HEK293 (cell line): ENCODE measurements around the gene DIRAS1.
A peak's percentile ranks its signal among the peaks of the same experiment; 100 is the strongest.

Experiments
- CTCF ChIA-PET: fragments of 350-600 bp; formaldehyde crosslinking; extraction: SDS; loops from one replicate; lab custom pipeline; 2021; ENCODE audit warnings: antibody characterized with exemption; lab: Yijun Ruan, JAX
- POLR2A ChIA-PET: fragments of 300-600 bp; formaldehyde crosslinking; extraction: SDS; loops from one replicate; lab custom pipeline; 2020; ENCODE audit warnings: antibody characterized with exemption, inconsistent platforms; lab: Yijun Ruan, JAX
- H3K27ac ChIP-seq: fragments of 200-500 bp; sonication (Bioruptor generic); 2 replicates; pipeline ENCODE4 v1.5.1; 2014; ENCODE audit warnings: low read depth, low read length, control low read depth, inconsistent platforms; ENCODE audit errors: extremely low read depth
- H3K36me3 ChIP-seq, 2 experiments: fragments of 200-500 bp in 1 of 2; sonication (Bioruptor generic) in 1 of 2; 1 replicate in 1 of 2; 2 replicates in 1 of 2; pipeline ENCODE4 v1.5.1; 2014 to 2017; ENCODE audit warnings: inconsistent platforms in 2 of 2, low read length in 2 of 2; ENCODE audit not compliant: control insufficient read depth in 2 of 2, insufficient read depth in 1 of 2
- H3K4me1 ChIP-seq: fragments of 200-500 bp; sonication (Bioruptor generic); 2 replicates; pipeline ENCODE4 v1.5.1; 2014; ENCODE audit warnings: mild to moderate bottlenecking, low read length, inconsistent platforms; ENCODE audit not compliant: control insufficient read depth, insufficient read depth
- H3K4me3 ChIP-seq: 2 replicates; pipeline ENCODE4 v1.5.1; 2011; ENCODE audit warnings: low read depth, mild to moderate bottlenecking, control low read depth, low read length, moderate library complexity
- H3K9me3 ChIP-seq: fragments of 200-500 bp; sonication (Bioruptor generic); 2 replicates; pipeline ENCODE4 v1.5.1; 2014; ENCODE audit warnings: low read depth, low read length, inconsistent platforms; ENCODE audit not compliant: control insufficient read depth, insufficient read depth
- EGR2 ChIP-seq: fragments of 450-650 bp; formaldehyde crosslinking; IDR thresholded peaks from 2 replicates; pipeline ENCODE4 v1.5.1; 2016; ENCODE audit warnings: low read depth, missing biosample characterization, missing genetic modification characterization
- GLIS2 ChIP-seq: fragments of 450-650 bp; formaldehyde crosslinking; IDR thresholded peaks from 2 replicates; pipeline ENCODE4 v1.5.1; 2016; ENCODE audit warnings: missing biosample characterization, missing genetic modification characterization
- MYNN ChIP-seq: fragments of 450-650 bp; formaldehyde crosslinking; IDR thresholded peaks from 2 replicates; pipeline ENCODE4 v1.5.1; 2016; ENCODE audit warnings: missing biosample characterization, missing genetic modification characterization, borderline replicate concordance
- SCRT2 ChIP-seq: fragments of 450-650 bp; formaldehyde crosslinking; IDR thresholded peaks from 2 replicates; pipeline ENCODE4 v1.5.1; 2016; ENCODE audit warnings: missing biosample characterization, missing genetic modification characterization
- ZBTB7A ChIP-seq: fragments of 450-650 bp; formaldehyde crosslinking; IDR thresholded peaks from 2 replicates; pipeline ENCODE4 v1.5.1; 2016; ENCODE audit warnings: low read depth, missing biosample characterization, missing genetic modification characterization
- ZFHX2 ChIP-seq: fragments of 450-650 bp; formaldehyde crosslinking; conservative IDR thresholded peaks from 2 replicates; pipeline ENCODE4 v1.5.1; 2016; ENCODE audit warnings: missing biosample characterization, missing genetic modification characterization
- ZNF133 ChIP-seq: fragments of 450-650 bp; formaldehyde crosslinking; IDR thresholded peaks from 2 replicates; pipeline ENCODE4 v1.5.1; 2016; ENCODE audit warnings: missing biosample characterization, missing genetic modification characterization
- ZNF169 ChIP-seq: fragments of 450-650 bp; formaldehyde crosslinking; IDR thresholded peaks from 2 replicates; pipeline ENCODE4 v1.5.1; 2016; ENCODE audit warnings: missing biosample characterization, missing genetic modification characterization
- ZNF341 ChIP-seq: fragments of 450-650 bp; formaldehyde crosslinking; IDR thresholded peaks from 2 replicates; pipeline ENCODE4; 2016; ENCODE audit warnings: low read depth, missing biosample characterization, missing genetic modification characterization
- ZNF404 ChIP-seq: fragments of 450-650 bp; formaldehyde crosslinking; IDR thresholded peaks from 2 replicates; pipeline ENCODE4 v1.5.1; 2017; ENCODE audit warnings: missing biosample characterization, missing genetic modification characterization
- ZNF558 ChIP-seq: fragments of 450-650 bp; formaldehyde crosslinking; IDR thresholded peaks from 2 replicates; pipeline ENCODE4 v1.5.1; 2016; ENCODE audit warnings: missing biosample characterization, missing genetic modification characterization
- ZNF610 ChIP-seq: fragments of 450-650 bp; formaldehyde crosslinking; IDR thresholded peaks from 2 replicates; pipeline ENCODE4 v1.5.1; 2016; ENCODE audit warnings: missing biosample characterization, missing genetic modification characterization, borderline replicate concordance
- ZNF701 ChIP-seq: fragments of 450-650 bp; formaldehyde crosslinking; IDR thresholded peaks from 2 replicates; pipeline ENCODE4 v1.5.1; 2016; ENCODE audit warnings: missing biosample characterization, missing genetic modification characterization
- TF ChIP-seq, protein P1 (sequence below): fragments of 450-650 bp; formaldehyde crosslinking; IDR thresholded peaks from 2 replicates; pipeline ENCODE4 v1.5.1; 2017; ENCODE audit warnings: missing biosample characterization, missing genetic modification characterization
- TF ChIP-seq, protein P2 (sequence below): fragments of 450-650 bp; formaldehyde crosslinking; IDR thresholded peaks from 2 replicates; pipeline ENCODE4 v1.5.1; 2016; ENCODE audit warnings: missing biosample characterization, missing genetic modification characterization
- TF ChIP-seq, protein P3 (sequence below): fragments of 450-650 bp; formaldehyde crosslinking; IDR thresholded peaks from 2 replicates; pipeline ENCODE4 v1.5.1; 2016; ENCODE audit warnings: missing biosample characterization, missing genetic modification characterization
- TF ChIP-seq, protein P4 (sequence below): fragments of 450-650 bp; formaldehyde crosslinking; IDR thresholded peaks from 2 replicates; pipeline ENCODE4 v1.5.1; 2016; ENCODE audit warnings: missing biosample characterization, missing genetic modification characterization
- TF ChIP-seq, protein P5 (sequence below): fragments of 450-650 bp; formaldehyde crosslinking; IDR thresholded peaks from 2 replicates; pipeline ENCODE4 v1.5.1; 2016; ENCODE audit warnings: missing biosample characterization, missing genetic modification characterization

The DIRAS1 gene

DNA sequence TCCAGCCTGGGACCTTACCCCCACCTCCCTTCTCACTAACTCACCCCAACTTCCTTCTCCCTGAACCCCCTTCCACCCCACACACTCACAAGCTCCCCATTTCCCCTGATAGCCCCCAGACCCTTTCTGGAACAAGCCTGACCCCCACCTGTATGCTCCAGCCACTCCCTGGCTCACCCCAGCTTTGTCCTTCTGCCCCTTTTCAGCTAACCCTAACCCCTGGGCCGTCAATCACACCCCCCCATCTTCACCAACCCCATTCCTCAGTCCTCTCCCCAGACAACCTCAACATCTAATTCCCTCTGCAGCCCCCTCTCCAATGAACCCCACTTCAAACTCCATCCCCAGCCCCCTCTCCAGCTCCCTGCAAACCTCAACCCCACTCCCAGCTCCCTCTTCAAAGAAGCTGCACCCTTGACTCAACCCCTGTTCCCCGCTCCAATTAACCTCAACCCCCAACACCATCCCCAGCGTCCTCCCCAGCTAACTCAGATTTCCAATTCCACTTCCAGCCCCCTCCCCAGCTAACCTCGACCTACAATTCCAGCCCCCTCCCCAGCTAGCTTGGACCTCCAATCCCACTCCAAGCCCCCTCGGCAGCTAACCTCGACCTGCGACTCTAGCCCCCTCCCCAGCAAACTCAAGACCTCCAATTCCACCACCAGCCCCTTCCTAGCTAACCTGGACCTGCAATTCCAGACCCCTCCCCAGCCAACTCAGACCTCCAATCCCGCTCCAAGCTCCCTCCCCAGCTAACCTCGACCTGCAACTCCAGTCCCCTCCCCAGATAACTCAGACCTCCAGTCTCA is 19.6 kb downstream of the DIRAS1 start:
- TF ChIP-seq, protein P1, sequence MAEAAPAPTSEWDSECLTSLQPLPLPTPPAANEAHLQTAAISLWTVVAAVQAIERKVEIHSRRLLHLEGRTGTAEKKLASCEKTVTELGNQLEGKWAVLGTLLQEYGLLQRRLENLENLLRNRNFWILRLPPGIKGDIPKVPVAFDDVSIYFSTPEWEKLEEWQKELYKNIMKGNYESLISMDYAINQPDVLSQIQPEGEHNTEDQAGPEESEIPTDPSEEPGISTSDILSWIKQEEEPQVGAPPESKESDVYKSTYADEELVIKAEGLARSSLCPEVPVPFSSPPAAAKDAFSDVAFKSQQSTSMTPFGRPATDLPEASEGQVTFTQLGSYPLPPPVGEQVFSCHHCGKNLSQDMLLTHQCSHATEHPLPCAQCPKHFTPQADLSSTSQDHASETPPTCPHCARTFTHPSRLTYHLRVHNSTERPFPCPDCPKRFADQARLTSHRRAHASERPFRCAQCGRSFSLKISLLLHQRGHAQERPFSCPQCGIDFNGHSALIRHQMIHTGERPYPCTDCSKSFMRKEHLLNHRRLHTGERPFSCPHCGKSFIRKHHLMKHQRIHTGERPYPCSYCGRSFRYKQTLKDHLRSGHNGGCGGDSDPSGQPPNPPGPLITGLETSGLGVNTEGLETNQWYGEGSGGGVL, result peak; percentile 40; the same call in 1 of the 2 replicates
- TF ChIP-seq GLIS2 (tag by site-specific recombination) (0 out of 2 replicates have a peak, but pooled peaks have one; percentile 25), ZNF341 (peak; percentile 54; the same call in 1 of the 2 replicates), SCRT2 (tag by site-specific recombination) (peak; percentile 78), ZNF404 (0 out of 2 replicates have a peak, but pooled peaks have one; percentile 34), ZBTB7A (tag by site-specific recombination) (no peak), ZNF169 (tag by site-specific recombination) (no peak), ZNF610 (tag by site-specific recombination) (no peak)
- TF ChIP-seq, protein P2, sequence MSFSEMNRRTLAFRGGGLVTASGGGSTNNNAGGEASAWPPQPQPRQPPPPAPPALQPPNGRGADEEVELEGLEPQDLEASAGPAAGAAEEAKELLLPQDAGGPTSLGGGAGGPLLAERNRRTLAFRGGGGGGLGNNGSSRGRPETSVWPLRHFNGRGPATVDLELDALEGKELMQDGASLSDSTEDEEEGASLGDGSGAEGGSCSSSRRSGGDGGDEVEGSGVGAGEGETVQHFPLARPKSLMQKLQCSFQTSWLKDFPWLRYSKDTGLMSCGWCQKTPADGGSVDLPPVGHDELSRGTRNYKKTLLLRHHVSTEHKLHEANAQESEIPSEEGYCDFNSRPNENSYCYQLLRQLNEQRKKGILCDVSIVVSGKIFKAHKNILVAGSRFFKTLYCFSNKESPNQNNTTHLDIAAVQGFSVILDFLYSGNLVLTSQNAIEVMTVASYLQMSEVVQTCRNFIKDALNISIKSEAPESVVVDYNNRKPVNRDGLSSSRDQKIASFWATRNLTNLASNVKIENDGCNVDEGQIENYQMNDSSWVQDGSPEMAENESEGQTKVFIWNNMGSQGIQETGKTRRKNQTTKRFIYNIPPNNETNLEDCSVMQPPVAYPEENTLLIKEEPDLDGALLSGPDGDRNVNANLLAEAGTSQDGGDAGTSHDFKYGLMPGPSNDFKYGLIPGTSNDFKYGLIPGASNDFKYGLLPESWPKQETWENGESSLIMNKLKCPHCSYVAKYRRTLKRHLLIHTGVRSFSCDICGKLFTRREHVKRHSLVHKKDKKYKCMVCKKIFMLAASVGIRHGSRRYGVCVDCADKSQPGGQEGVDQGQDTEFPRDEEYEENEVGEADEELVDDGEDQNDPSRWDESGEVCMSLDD (tag by site-specific recombination), result peak; percentile 85
- TF ChIP-seq, protein P3, sequence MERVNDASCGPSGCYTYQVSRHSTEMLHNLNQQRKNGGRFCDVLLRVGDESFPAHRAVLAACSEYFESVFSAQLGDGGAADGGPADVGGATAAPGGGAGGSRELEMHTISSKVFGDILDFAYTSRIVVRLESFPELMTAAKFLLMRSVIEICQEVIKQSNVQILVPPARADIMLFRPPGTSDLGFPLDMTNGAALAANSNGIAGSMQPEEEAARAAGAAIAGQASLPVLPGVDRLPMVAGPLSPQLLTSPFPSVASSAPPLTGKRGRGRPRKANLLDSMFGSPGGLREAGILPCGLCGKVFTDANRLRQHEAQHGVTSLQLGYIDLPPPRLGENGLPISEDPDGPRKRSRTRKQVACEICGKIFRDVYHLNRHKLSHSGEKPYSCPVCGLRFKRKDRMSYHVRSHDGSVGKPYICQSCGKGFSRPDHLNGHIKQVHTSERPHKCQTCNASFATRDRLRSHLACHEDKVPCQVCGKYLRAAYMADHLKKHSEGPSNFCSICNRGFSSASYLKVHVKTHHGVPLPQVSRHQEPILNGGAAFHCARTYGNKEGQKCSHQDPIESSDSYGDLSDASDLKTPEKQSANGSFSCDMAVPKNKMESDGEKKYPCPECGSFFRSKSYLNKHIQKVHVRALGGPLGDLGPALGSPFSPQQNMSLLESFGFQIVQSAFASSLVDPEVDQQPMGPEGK, result peak; percentile 59; the same call in 1 of the 2 replicates
- TF ChIP-seq, protein P4, sequence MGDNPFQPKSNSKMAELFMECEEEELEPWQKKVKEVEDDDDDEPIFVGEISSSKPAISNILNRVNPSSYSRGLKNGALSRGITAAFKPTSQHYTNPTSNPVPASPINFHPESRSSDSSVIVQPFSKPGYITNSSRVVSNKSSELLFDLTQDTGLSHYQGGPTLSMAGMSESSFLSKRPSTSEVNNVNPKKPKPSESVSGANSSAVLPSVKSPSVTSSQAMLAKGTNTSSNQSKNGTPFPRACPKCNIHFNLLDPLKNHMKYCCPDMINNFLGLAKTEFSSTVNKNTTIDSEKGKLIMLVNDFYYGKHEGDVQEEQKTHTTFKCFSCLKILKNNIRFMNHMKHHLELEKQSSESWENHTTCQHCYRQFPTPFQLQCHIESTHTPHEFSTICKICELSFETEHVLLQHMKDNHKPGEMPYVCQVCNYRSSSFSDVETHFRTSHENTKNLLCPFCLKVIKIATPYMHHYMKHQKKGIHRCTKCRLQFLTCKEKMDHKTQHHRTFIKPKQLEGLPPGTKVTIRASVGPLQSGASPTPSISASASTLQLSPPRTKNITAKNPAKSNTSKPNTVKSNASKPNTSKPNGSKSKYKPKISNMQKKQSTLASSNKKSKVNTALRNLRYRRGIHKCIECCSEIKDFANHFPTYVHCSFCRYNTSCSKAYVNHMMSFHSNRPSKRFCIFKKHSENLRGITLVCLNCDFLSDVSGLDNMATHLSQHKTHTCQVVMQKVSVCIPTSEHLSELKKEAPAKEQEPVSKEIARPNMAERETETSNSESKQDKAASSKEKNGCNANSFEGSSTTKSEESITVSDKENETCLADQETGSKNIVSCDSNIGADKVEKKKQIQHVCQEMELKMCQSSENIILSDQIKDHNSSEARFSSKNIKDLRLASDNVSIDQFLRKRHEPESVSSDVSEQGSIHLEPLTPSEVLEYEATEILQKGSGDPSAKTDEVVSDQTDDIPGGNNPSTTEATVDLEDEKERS, result no peak
- Histone ChIP-seq H3K4me1 (no peaks in the 10 kb centered on the region), H3K36me3 (no peaks in the 10 kb centered on the region), H3K4me3 (peak overlapping the region; percentile 74), H3K9me3 (no peaks in the 10 kb centered on the region), H3K27ac (no peak overlapping the region)
- POLR2A ChIA-PET, result interaction anchor here (0.5 to 1.2 kb wide), 5 partner anchors 15 to 249 kb away, joined by 3 to 7 read pairs (median 4); no protein-coding TSS in a partner anchor
- CTCF ChIA-PET, result interaction anchor here (0.6 to 1.7 kb wide), 4 partner anchors 24 to 1626 kb away, joined by 3 to 4 read pairs (median 4); no protein-coding TSS in a partner anchor

DNA sequence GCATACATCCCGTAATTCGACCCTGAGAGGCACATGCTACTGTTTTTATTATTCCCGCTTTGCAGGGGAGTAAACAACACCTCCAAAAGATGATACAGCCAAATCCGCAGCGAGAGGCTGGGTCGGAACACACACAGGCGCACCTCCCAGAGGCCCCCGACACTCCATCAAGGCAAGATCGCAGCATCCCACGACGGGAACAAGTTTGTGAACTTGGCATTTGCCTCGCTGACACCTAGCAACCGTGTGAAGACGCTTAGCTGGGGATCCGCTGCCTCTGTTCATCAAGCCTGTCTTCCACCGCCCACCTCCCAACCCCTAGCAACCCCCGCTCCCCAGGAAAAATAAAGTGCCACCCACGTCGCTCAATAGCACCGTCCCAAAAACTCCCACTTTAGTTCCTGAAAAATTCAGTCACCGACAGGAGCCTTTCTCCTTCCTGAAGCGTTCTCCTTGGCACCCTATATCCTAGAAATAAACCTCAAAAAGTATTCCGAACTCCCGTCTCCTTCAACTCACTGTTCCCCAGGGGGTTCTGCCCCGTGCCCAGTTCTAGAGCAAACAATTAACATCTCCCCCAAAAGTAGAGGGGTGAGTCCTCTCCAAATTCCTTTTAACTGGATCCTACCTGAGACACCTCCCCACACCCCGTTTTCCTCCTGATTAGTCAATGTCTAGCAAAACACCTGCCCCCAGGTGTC is 20.4 kb downstream of the DIRAS1 start:
- POLR2A ChIA-PET, result interaction anchor here (0.7 to 1.1 kb wide), 2 partner anchors 22 to 52 kb away, joined by 3 read pairs; no protein-coding TSS in a partner anchor
- CTCF ChIA-PET, result interaction anchor here (1.7 kb wide), 1 partner anchor 52 kb away, joined by 4 read pairs; no protein-coding TSS in a partner anchor
- H3K36me3 ChIP-seq, result no peaks in the 10 kb centered on the region
- TF ChIP-seq ZNF133 (tag by site-specific recombination) (no peak), ZFHX2 (tag by site-specific recombination) (peak; percentile 90), EGR2 (peak; percentile 94), ZNF558 (tag by site-specific recombination) (no peak), ZNF701 (tag by site-specific recombination) (no peak), MYNN (tag by site-specific recombination) (no peak)
- TF ChIP-seq, protein P3, result no peak
- TF ChIP-seq, protein P5, sequence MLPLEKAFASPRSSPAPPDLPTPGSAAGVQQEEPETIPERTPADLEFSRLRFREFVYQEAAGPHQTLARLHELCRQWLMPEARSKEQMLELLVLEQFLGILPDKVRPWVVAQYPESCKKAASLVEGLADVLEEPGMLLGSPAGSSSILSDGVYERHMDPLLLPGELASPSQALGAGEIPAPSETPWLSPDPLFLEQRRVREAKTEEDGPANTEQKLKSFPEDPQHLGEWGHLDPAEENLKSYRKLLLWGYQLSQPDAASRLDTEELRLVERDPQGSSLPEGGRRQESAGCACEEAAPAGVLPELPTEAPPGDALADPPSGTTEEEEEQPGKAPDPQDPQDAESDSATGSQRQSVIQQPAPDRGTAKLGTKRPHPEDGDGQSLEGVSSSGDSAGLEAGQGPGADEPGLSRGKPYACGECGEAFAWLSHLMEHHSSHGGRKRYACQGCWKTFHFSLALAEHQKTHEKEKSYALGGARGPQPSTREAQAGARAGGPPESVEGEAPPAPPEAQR (tag by site-specific recombination), result no peak

More for the DNA sequence above, 20.4 kb downstream of the DIRAS1 start:
- Histone ChIP-seq H3K4me3 (no peak overlapping the region), H3K9me3 (no peaks in the 10 kb centered on the region), H3K4me1 (no peaks in the 10 kb centered on the region), H3K27ac (no peak overlapping the region)
